ENCODE data around the gene MEGF6. TPM values are rescaled to one million over a fixed set of nuclear protein-coding genes. Genes with fewer than 3 reads are reported as not detected.

Gene MEGF6
- total RNA-seq, 2 donors from 2014 or later = 83.0 to 103 TPM

DNA sequence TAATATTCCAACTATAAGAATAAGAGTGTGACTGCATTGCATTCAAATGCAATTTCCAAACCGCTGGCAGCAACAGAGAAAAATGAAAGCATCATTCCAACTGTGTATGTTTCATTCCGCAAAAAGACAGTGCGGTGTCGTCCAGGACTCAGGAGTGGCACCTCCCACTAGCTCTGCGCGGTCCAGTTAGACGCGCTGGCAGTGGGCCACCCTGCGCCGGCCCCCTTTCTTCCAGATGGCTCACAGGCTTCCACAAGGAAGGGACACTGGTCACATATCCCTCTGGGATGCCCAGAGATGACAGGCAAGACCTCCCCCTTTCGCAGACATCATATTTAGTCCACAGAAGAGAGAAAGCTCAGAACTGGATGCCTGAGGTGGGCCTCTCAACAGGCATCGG lies 26.7 kb upstream of the MEGF6 start:
- Histone ChIP-seq H3K27ac (ENCODE audit: low read depth, low read length) (no peak overlapping the region), H3K4me1 (ENCODE audit: control insufficient read depth, insufficient read depth, low read length) (no peaks in the 10 kb centered on the region), H3K27me3 (ENCODE audit: control insufficient read depth, insufficient read depth, low read length, poor library complexity, severe bottlenecking) (no peaks in the 10 kb centered on the region), H3K9me3 (ENCODE audit: control insufficient read depth, low read length) (no peaks in the 10 kb centered on the region), H3K36me3 (ENCODE audit: control insufficient read depth, insufficient read depth, low read length) (peaks cover 31% of the 10 kb centered on the region), H3K4me3 (ENCODE audit: low read length) (no peak overlapping the region), H3K9ac (ENCODE audit: extremely low read depth, low read length, poor library complexity, severe bottlenecking) (no peak overlapping the region)
- Mint-ChIP-seq H3K9me3 (no peaks in the 10 kb centered on the region), H3K4me3 (no peak overlapping the region), H3K27ac (no peak overlapping the region), H3K36me3 (ENCODE audit: low read depth) (peaks cover 54% of the 10 kb centered on the region), H3K27me3 (ENCODE audit: insufficient read depth) (no peaks in the 10 kb centered on the region), H3K4me1 (no peaks in the 10 kb centered on the region)
- DNase-seq = no peak
- TF ChIP-seq CTCF (conservative IDR thresholded peaks at IDR 0.05) = no peak
- 90 to 93% methylated on average over 11 to 12 of the region's 12 CpGs for WGBS, 2 experiments (ENCODE audit: insufficient coverage in 1 of 2, insufficient read length in 1 of 2)

DNA sequence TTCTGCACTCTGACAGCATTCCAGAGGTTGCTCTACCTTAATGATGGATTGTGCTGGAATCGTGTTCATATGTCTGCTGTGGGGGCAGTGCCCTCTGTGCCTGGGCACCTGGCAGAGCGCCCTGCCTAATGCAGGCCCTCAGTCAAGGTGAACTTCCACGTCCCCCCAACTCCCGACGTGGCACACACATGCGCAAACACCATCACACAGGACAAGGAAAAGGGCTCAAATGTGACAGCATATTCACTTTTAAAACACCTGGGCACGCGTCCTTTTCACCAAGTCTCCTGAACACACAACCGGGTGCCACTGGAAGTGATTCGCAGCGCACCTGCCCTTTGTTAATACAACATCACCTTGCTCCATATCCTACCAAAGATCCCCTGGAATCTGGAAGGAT lies 25.2 kb upstream of the MEGF6 start:
- H3K36me3 Mint-ChIP-seq (ENCODE audit: low read depth) = peaks cover 47% of the 10 kb centered on the region
- WGBS, 2 experiments (ENCODE audit: insufficient coverage in 1 of 2, insufficient read length in 1 of 2) = 94 to 95% methylated on average over 11 of the region's 11 CpGs
- no peaks in the 10 kb centered on the region for H3K9me3 Mint-ChIP-seq
- Histone ChIP-seq H3K27ac (ENCODE audit: low read depth, low read length) (no peak overlapping the region), H3K4me3 (ENCODE audit: low read length) (no peak overlapping the region), H3K9me3 (ENCODE audit: control insufficient read depth, low read length) (no peaks in the 10 kb centered on the region), H3K9ac (ENCODE audit: extremely low read depth, low read length, poor library complexity, severe bottlenecking) (no peak overlapping the region), H3K27me3 (ENCODE audit: control insufficient read depth, insufficient read depth, low read length, poor library complexity, severe bottlenecking) (no peaks in the 10 kb centered on the region), H3K4me1 (ENCODE audit: control insufficient read depth, insufficient read depth, low read length) (no peaks in the 10 kb centered on the region), H3K36me3 (ENCODE audit: control insufficient read depth, insufficient read depth, low read length) (peaks cover 27% of the 10 kb centered on the region)
- H3K4me1 Mint-ChIP-seq = no peaks in the 10 kb centered on the region
- no peak for DNase-seq
- no peak overlapping the region for H3K4me3 Mint-ChIP-seq
- H3K27ac Mint-ChIP-seq = no peak overlapping the region
- H3K27me3 Mint-ChIP-seq (ENCODE audit: insufficient read depth) = no peaks in the 10 kb centered on the region
- no peak for TF ChIP-seq CTCF (conservative IDR thresholded peaks at IDR 0.05)

GRCh38 chr1:3636080-3636479 lies 24.8 kb upstream of the MEGF6 start:
- no peaks in the 10 kb centered on the region for H3K9me3 Mint-ChIP-seq
- Histone ChIP-seq H3K27ac (ENCODE audit: low read depth, low read length) (no peak overlapping the region), H3K4me1 (ENCODE audit: control insufficient read depth, insufficient read depth, low read length) (no peaks in the 10 kb centered on the region), H3K27me3 (ENCODE audit: control insufficient read depth, insufficient read depth, low read length, poor library complexity, severe bottlenecking) (no peaks in the 10 kb centered on the region), H3K9me3 (ENCODE audit: control insufficient read depth, low read length) (no peaks in the 10 kb centered on the region), H3K9ac (ENCODE audit: extremely low read depth, low read length, poor library complexity, severe bottlenecking) (no peak overlapping the region), H3K36me3 (ENCODE audit: control insufficient read depth, insufficient read depth, low read length) (peaks cover 27% of the 10 kb centered on the region), H3K4me3 (ENCODE audit: low read length) (no peak overlapping the region)
- no peak overlapping the region for H3K27ac Mint-ChIP-seq
- no peak for TF ChIP-seq CTCF (conservative IDR thresholded peaks at IDR 0.05)
- DNase-seq = no peak
- H3K36me3 Mint-ChIP-seq (ENCODE audit: low read depth) = peaks cover 47% of the 10 kb centered on the region
- 93 to 96% methylated on average over 7 to 14 of the region's 14 CpGs for WGBS, 2 experiments (ENCODE audit: insufficient coverage in 1 of 2, insufficient read length in 1 of 2)
- no peaks in the 10 kb centered on the region for H3K27me3 Mint-ChIP-seq (ENCODE audit: insufficient read depth)
- H3K4me3 Mint-ChIP-seq = no peak overlapping the region
- H3K4me1 Mint-ChIP-seq = no peaks in the 10 kb centered on the region
